HG02763 (cell line): Measurements from ENCODE around the gene TMEM63A.
A peak's percentile ranks its signal among the peaks of the same experiment; 100 is the strongest.

Experiments
- ATAC-seq: cut with Tn5 transposase; IDR thresholded peaks from one replicate; pipeline ENCODE4 v1.9.1; 2021; ENCODE audit warnings: mild to moderate bottlenecking, moderate library complexity; ENCODE audit not compliant: unreplicated experiment

Gene TMEM63A

GRCh38 chr1:225868631-225869330 is 13.4 kb downstream of the TMEM63A start:
- no peak for ATAC-seq

GRCh38 chr1:225866981-225867380 is 15.2 kb downstream of the TMEM63A start:
- ATAC-seq, result no peak

GRCh38 chr1:225866061-225866837 is 15.9 kb downstream of the TMEM63A start:
- no peak for ATAC-seq

- ATAC-seq, result no peak
These were observed 16.7 kb downstream of the TMEM63A start for GRCh38 chr1:225865514-225865913.

- ATAC-seq, result no peak
These were observed 19.0 kb downstream of the TMEM63A start for GRCh38 chr1:225863167-225863566.

- no peak for ATAC-seq
These were observed 19.6 kb downstream of the TMEM63A start for GRCh38 chr1:225862581-225862950.

GRCh38 chr1:225861834-225862580 is 20.2 kb downstream of the TMEM63A start:
- no peak for ATAC-seq

GRCh38 chr1:225860876-225861441 is 21.2 kb downstream of the TMEM63A start:
- no peak for ATAC-seq

GRCh38 chr1:225860107-225860506 is 22.1 kb downstream of the TMEM63A start:
- no peak for ATAC-seq

GRCh38 chr1:225859151-225859550 is 23.0 kb downstream of the TMEM63A start:
- no peak for ATAC-seq

- no peak for ATAC-seq
These were observed 24.9 kb downstream of the TMEM63A start for GRCh38 chr1:225857256-225857655.

- ATAC-seq, result no peak
These were observed 26.5 kb downstream of the TMEM63A start for GRCh38 chr1:225855503-225856300.

GRCh38 chr1:225853441-225853840 is 28.7 kb downstream of the TMEM63A start:
- no peak for ATAC-seq

- ATAC-seq, result no peak
These were observed 29.6 kb downstream of the TMEM63A start for GRCh38 chr1:225852413-225853124.

- ATAC-seq, result peak; percentile 55
These were observed 30.4 kb downstream of the TMEM63A start for GRCh38 chr1:225851805-225852204.

GRCh38 chr1:225850370-225850769 is 31.8 kb downstream of the TMEM63A start:
- ATAC-seq, result no peak

- no peak for ATAC-seq
These were observed 32.3 kb downstream of the TMEM63A start for GRCh38 chr1:225849925-225850324.

- peak; percentile 62 for ATAC-seq
These were observed 33.9 kb downstream of the TMEM63A start for GRCh38 chr1:225848030-225848955.

GRCh38 chr1:225847610-225848009 is 34.6 kb downstream of the TMEM63A start:
- no peak for ATAC-seq
